ENCODE measurements around the gene ELL2.

The ELL2 gene

DNA sequence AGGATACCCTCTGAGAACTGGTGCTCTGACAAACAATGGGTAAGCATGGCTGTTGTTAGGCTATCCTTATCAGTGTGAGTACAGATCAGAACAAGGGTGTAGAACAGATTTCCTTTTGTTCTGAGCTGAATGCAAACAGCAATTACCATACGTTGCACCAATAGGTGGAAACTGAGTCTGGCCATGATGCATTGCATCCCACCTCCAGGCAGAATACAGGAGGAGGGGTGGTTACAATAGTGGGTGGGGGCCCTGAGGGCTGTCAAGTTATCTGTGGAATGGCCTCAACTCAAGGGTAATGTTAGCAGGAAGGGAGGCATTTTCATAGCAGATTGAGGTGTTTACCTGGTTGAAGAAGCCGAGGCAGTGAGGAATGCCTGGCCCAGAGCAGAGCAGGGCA is 84.9 kb downstream of the ELL2 start:
- no peak overlapping the region for H2BK15ac ChIP-seq (ENCODE audit: low read length)
- H3K27ac ChIP-seq (replicated peaks; ENCODE audit: low read length), result no peak overlapping the region
- no peak overlapping the region for H3K4ac ChIP-seq (ENCODE audit: low read length)
- H3K9ac ChIP-seq (ENCODE audit: low read depth, low read length, poor library complexity), result no peak overlapping the region
- peak overlapping the region; percentile 3 for H2AK5ac ChIP-seq (ENCODE audit: low read depth, low read length)
- H3K23ac ChIP-seq (ENCODE audit: low read depth, low read length, poor library complexity), result no peak overlapping the region
- no peak overlapping the region for H4K91ac ChIP-seq (ENCODE audit: low read depth, low read length, poor library complexity)
- H2BK12ac ChIP-seq (ENCODE audit: low read length), result no peak overlapping the region
- H3K4me1 ChIP-seq (ENCODE audit: control insufficient read depth in 2 of 2, insufficient read depth in 1 of 2, low read depth in 1 of 2, low read length in 2 of 2), result peaks cover 0 to 6% of the 10 kb centered on the region in 2 donors
- no peak overlapping the region for H2BK120ac ChIP-seq (ENCODE audit: low read depth, low read length)
- H3K27me3 ChIP-seq (ENCODE audit: control insufficient read depth in 3 of 3, insufficient read depth in 3 of 3, low read depth in 1 of 3, low read length in 3 of 3), result no peaks in the 10 kb centered on the region
- no peaks in the 10 kb centered on the region for H3K79me1 ChIP-seq (ENCODE audit: low read depth, low read length)
- no peak for DNase-seq (ENCODE audit: low spot score)
- no peak overlapping the region for H3K18ac ChIP-seq (ENCODE audit: low read length)
- H3K4me3 ChIP-seq (ENCODE audit: low read length in 2 of 2), result no peak overlapping the region
- H4K8ac ChIP-seq (ENCODE audit: low read depth, low read length), result no peak overlapping the region
- peaks cover 0 to 7% of the 10 kb centered on the region in 2 donors for H3K9me3 ChIP-seq (replicated peaks in 1 of 2; ENCODE audit: control insufficient read depth in 2 of 2, insufficient read depth in 1 of 2, low read depth in 1 of 2, low read length in 2 of 2)
- no peak overlapping the region for H3K14ac ChIP-seq (ENCODE audit: low read length)
- H2AFZ ChIP-seq (ENCODE audit: low read length), result no peak overlapping the region
- no peak overlapping the region for H3K4me2 ChIP-seq (ENCODE audit: insufficient read depth, low read length, poor library complexity, severe bottlenecking)
- no peak overlapping the region for H2BK5ac ChIP-seq (ENCODE audit: low read length)
- no CpG with 5 or more reads among the region's 2 CpGs for WGBS, 2 donors (ENCODE audit: extremely low coverage in 2 of 2, insufficient read length in 2 of 2, insufficient replicate concordance in 1 of 2)
- H3K36me3 ChIP-seq (replicated peaks in 1 of 2; ENCODE audit: control insufficient read depth in 2 of 2, insufficient read depth in 2 of 2, low read length in 2 of 2), result no peaks in the 10 kb centered on the region

DNA sequence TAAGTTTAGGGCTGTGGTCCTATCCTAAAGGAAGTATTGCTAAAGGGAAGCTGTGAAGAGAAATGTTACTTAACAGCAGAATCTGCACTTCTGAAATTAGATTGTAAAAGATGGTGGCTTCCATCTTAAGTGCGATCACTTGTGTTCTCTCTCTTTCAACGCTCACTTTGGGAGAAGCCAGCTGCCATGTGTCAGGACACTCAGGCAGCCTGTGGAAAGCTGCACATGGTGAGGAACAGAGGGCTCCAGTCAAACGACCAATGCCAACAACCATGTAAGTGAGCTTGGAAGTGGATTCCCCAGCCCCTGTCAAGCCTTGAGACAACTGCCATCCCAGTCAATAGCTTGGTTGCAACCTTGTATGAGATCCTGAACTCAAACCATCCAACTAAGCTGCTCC is 87.4 kb downstream of the ELL2 start:
- WGBS, 2 donors (ENCODE audit: extremely low coverage in 2 of 2, insufficient read length in 2 of 2, insufficient replicate concordance in 1 of 2), result no CpG with 5 or more reads among the region's 3 CpGs
- no peak overlapping the region for H4K8ac ChIP-seq (ENCODE audit: low read depth, low read length)
- H3K4me1 ChIP-seq (ENCODE audit: control insufficient read depth in 2 of 2, insufficient read depth in 1 of 2, low read depth in 1 of 2, low read length in 2 of 2), result peaks cover 0 to 4% of the 10 kb centered on the region in 2 donors
- H2BK15ac ChIP-seq (ENCODE audit: low read length), result no peak overlapping the region
- no peak overlapping the region for H2BK12ac ChIP-seq (ENCODE audit: low read length)
- H4K91ac ChIP-seq (ENCODE audit: low read depth, low read length, poor library complexity), result no peak overlapping the region
- H2BK120ac ChIP-seq (ENCODE audit: low read depth, low read length), result no peak overlapping the region
- no peak overlapping the region for H2AFZ ChIP-seq (ENCODE audit: low read length)
- H3K23ac ChIP-seq (ENCODE audit: low read depth, low read length, poor library complexity), result no peak overlapping the region
- no peak overlapping the region for H3K4me2 ChIP-seq (ENCODE audit: insufficient read depth, low read length, poor library complexity, severe bottlenecking)
- H3K36me3 ChIP-seq (replicated peaks in 1 of 2; ENCODE audit: control insufficient read depth in 2 of 2, insufficient read depth in 2 of 2, low read length in 2 of 2), result no peaks in the 10 kb centered on the region
- no peak overlapping the region for H3K27ac ChIP-seq (replicated peaks; ENCODE audit: low read length)
- H3K9ac ChIP-seq (ENCODE audit: low read depth, low read length, poor library complexity), result no peak overlapping the region
- H3K79me1 ChIP-seq (ENCODE audit: low read depth, low read length), result no peaks in the 10 kb centered on the region
- no peaks in the 10 kb centered on the region for H3K27me3 ChIP-seq (ENCODE audit: control insufficient read depth in 3 of 3, insufficient read depth in 3 of 3, low read depth in 1 of 3, low read length in 3 of 3)
- H3K9me3 ChIP-seq (replicated peaks in 1 of 2; ENCODE audit: control insufficient read depth in 2 of 2, insufficient read depth in 1 of 2, low read depth in 1 of 2, low read length in 2 of 2), result peaks cover 0 to 2% of the 10 kb centered on the region in 2 donors
- no peak overlapping the region for H2BK5ac ChIP-seq (ENCODE audit: low read length)
- no peak overlapping the region for H2AK5ac ChIP-seq (ENCODE audit: low read depth, low read length)
- no peak for DNase-seq (ENCODE audit: low spot score)
- H3K14ac ChIP-seq (ENCODE audit: low read length), result no peak overlapping the region
- no peak overlapping the region for H3K4me3 ChIP-seq (ENCODE audit: low read length in 2 of 2)
- no peak overlapping the region for H3K4ac ChIP-seq (ENCODE audit: low read length)
- no peak overlapping the region for H3K18ac ChIP-seq (ENCODE audit: low read length)

DNA sequence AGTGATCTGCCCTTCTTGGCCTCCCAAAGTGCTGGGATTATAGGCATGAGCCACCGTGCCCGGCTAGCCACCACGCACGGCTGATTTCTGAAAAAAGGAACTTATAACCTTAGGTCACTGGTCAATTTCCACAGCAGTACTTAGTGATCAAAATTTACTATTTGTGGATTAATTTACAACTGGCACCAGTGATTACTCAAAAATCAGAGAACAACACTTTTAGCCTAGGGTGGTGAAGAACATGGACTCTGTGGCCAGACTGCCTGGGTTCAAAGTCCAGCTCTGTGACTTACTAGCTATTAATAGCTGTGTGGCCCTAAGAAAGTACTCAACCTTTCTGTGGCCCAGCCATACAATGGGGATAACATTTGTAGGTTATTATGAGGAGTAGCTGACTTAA is 88.3 kb downstream of the ELL2 start:
- no CpG with 5 or more reads among the region's 4 CpGs for WGBS, 2 donors (ENCODE audit: extremely low coverage in 2 of 2, insufficient read length in 2 of 2, insufficient replicate concordance in 1 of 2)
- no peak overlapping the region for H3K9ac ChIP-seq (ENCODE audit: low read depth, low read length, poor library complexity)
- no peak overlapping the region for H3K23ac ChIP-seq (ENCODE audit: low read depth, low read length, poor library complexity)
- no peaks in the 10 kb centered on the region for H3K36me3 ChIP-seq (replicated peaks in 1 of 2; ENCODE audit: control insufficient read depth in 2 of 2, insufficient read depth in 2 of 2, low read length in 2 of 2)
- peaks cover 0 to 4% of the 10 kb centered on the region in 2 donors for H3K4me1 ChIP-seq (ENCODE audit: control insufficient read depth in 2 of 2, insufficient read depth in 1 of 2, low read depth in 1 of 2, low read length in 2 of 2)
- H3K4me2 ChIP-seq (ENCODE audit: insufficient read depth, low read length, poor library complexity, severe bottlenecking), result no peak overlapping the region
- H2BK15ac ChIP-seq (ENCODE audit: low read length), result no peak overlapping the region
- H4K91ac ChIP-seq (ENCODE audit: low read depth, low read length, poor library complexity), result no peak overlapping the region
- H2AK5ac ChIP-seq (ENCODE audit: low read depth, low read length), result no peak overlapping the region
- H3K18ac ChIP-seq (ENCODE audit: low read length), result no peak overlapping the region
- no peak overlapping the region for H3K14ac ChIP-seq (ENCODE audit: low read length)
- no peak for DNase-seq (ENCODE audit: low spot score)
- no peak overlapping the region for H3K4me3 ChIP-seq (ENCODE audit: low read length in 2 of 2)
- H4K8ac ChIP-seq (ENCODE audit: low read depth, low read length), result no peak overlapping the region
- H3K9me3 ChIP-seq (replicated peaks in 1 of 2; ENCODE audit: control insufficient read depth in 2 of 2, insufficient read depth in 1 of 2, low read depth in 1 of 2, low read length in 2 of 2), result peaks cover 0 to 1% of the 10 kb centered on the region in 2 donors
- no peak overlapping the region for H2BK5ac ChIP-seq (ENCODE audit: low read length)
- H2BK120ac ChIP-seq (ENCODE audit: low read depth, low read length), result no peak overlapping the region
- no peak overlapping the region for H3K4ac ChIP-seq (ENCODE audit: low read length)
- H2AFZ ChIP-seq (ENCODE audit: low read length), result no peak overlapping the region
- H3K27ac ChIP-seq (replicated peaks; ENCODE audit: low read length), result no peak overlapping the region
- H2BK12ac ChIP-seq (ENCODE audit: low read length), result no peak overlapping the region
- H3K27me3 ChIP-seq (ENCODE audit: control insufficient read depth in 3 of 3, insufficient read depth in 3 of 3, low read depth in 1 of 3, low read length in 3 of 3), result no peaks in the 10 kb centered on the region
- H3K79me1 ChIP-seq (ENCODE audit: low read depth, low read length), result no peaks in the 10 kb centered on the region

DNA sequence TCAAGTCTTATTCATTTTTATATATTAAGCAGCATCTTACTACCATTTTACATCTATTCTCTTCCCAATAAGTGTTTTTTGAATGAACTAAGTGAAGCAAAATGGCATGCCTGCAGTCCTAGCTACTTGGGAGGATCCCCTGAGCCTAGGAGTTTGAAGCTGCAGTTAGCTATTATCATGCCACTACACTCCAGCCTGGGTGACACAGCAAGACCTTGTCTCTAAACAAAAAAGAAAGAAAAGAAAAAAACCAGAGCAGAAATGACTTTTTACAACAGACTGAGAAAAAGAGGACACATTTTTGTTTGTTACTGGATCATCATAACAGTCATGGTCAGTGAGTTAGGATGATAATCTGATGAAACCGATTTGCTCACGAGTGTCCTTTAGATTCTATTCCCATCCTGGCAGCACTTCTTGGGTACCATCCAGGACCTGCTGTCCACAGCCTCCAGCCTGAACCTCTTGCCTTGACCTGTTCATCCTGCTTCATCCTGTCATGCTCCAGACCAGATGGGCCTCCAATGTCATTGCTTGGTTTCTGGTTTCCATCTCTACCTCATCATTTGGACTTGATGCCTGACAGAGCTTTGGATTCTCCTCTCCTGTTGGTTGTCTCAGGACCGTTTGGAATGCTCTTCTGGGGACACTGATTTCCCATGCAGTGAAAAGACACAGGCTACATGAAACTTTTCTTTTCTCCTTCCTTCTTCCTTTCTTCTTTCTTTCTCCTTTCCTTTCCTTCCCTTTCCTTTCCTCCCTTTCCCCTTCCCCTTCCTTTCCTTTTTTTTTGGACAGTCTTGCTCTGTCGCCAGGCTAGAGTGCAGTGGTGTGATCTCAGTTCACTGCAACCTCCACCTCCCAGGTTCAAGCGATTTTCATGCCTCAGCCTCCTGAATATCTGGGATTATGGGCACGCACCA is 89.0 kb downstream of the ELL2 start:
- Histone ChIP-seq H4K8ac (ENCODE audit: low read depth, low read length) (no peak overlapping the region), H3K36me3 (replicated peaks in 1 of 2; ENCODE audit: control insufficient read depth in 2 of 2, insufficient read depth in 2 of 2, low read length in 2 of 2) (no peaks in the 10 kb centered on the region), H2AFZ (ENCODE audit: low read length) (no peak overlapping the region), H2BK15ac (ENCODE audit: low read length) (no peak overlapping the region), H4K91ac (ENCODE audit: low read depth, low read length, poor library complexity) (no peak overlapping the region), H3K4me2 (ENCODE audit: insufficient read depth, low read length, poor library complexity, severe bottlenecking) (no peak overlapping the region), H3K14ac (ENCODE audit: low read length) (no peak overlapping the region), H3K27me3 (ENCODE audit: control insufficient read depth in 3 of 3, insufficient read depth in 3 of 3, low read depth in 1 of 3, low read length in 3 of 3) (no peaks in the 10 kb centered on the region), H2BK5ac (ENCODE audit: low read length) (no peak overlapping the region), H3K9ac (ENCODE audit: low read depth, low read length, poor library complexity) (no peak overlapping the region), H3K27ac (replicated peaks; ENCODE audit: low read length) (no peak overlapping the region), H3K23ac (ENCODE audit: low read depth, low read length, poor library complexity) (no peak overlapping the region), H3K4me1 (ENCODE audit: control insufficient read depth in 2 of 2, insufficient read depth in 1 of 2, low read depth in 1 of 2, low read length in 2 of 2) (peaks cover 0 to 4% of the 10 kb centered on the region in 2 donors), H3K18ac (ENCODE audit: low read length) (no peak overlapping the region), H3K4me3 (ENCODE audit: low read length in 2 of 2) (no peak overlapping the region), H3K79me1 (ENCODE audit: low read depth, low read length) (no peaks in the 10 kb centered on the region), H2AK5ac (ENCODE audit: low read depth, low read length) (no peak overlapping the region), H2BK120ac (ENCODE audit: low read depth, low read length) (no peak overlapping the region), H2BK12ac (ENCODE audit: low read length) (no peak overlapping the region), H3K4ac (ENCODE audit: low read length) (no peak overlapping the region), H3K9me3 (replicated peaks in 1 of 2; ENCODE audit: control insufficient read depth in 2 of 2, insufficient read depth in 1 of 2, low read depth in 1 of 2, low read length in 2 of 2) (peaks cover 0 to 1% of the 10 kb centered on the region in 2 donors)
- no peak for DNase-seq (ENCODE audit: low spot score)
- no CpG with 5 or more reads among the region's 6 CpGs for WGBS, 2 donors (ENCODE audit: extremely low coverage in 2 of 2, insufficient read length in 2 of 2, insufficient replicate concordance in 1 of 2)
